GM06990 (cell line): ENCODE results near the gene OTOP3.

Experiments used
- DNase-seq: peaks from one replicate; pipeline ENCODE4 v3.0.0-alpha.2; 2011; ENCODE audit not compliant: insufficient read length; ENCODE audit errors: extremely low read depth
- H3K27me3 ChIP-seq: replicated peaks from 2 replicates; pipeline ENCODE4 v1.6.0; 2011; ENCODE audit warnings: low read length; ENCODE audit not compliant: control insufficient read depth, insufficient read depth
- H3K36me3 ChIP-seq: 2 replicates; pipeline ENCODE4 v1.5.1; 2011; ENCODE audit warnings: low read length; ENCODE audit not compliant: control insufficient read depth, insufficient read depth
- H3K4me3 ChIP-seq: replicated peaks from 2 replicates; pipeline ENCODE4 v1.5.1; 2011; ENCODE audit warnings: low read depth, mild to moderate bottlenecking, control low read depth, low read length
- CTCF ChIP-seq: IDR thresholded peaks from 2 replicates; pipeline ENCODE4 v1.5.1; 2011; ENCODE audit warnings: low read length, control low read depth, mild to moderate bottlenecking, inconsistent platforms; ENCODE audit not compliant: insufficient read depth, poor library complexity, severe bottlenecking

Gene OTOP3

DNA sequence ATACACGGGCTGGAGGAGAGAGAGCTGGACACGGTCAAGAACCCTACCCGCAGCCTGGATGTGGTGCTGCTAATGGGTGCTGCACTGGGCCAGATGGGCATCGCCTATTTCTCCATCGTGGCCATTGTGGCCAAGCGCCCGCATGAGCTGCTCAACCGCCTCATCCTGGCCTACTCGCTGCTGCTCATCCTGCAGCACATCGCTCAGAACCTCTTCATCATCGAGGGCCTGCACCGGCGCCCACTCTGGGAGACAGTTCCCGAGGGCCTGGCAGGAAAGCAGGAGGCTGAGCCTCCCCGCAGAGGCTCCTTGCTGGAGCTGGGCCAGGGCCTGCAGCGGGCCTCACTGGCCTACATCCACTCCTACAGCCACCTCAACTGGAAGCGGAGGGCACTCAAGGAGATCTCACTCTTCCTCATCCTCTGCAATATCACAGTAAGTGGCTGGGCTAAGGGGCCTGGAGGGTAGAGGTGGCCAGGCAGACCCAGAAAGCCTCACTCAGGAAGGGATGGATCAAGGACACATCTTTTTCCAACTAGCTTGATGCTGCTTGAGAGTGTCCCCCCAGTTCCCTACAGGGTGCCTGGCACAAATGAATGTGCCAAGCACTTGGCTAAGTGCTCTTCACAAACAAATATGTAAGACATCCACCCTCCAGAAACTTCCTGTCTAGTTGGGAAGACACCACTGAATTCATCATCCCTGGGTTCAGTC lies 11.5 kb downstream of the OTOP3 start:
- Histone ChIP-seq H3K36me3 (no peaks in the 10 kb centered on the region), H3K4me3 (no peak overlapping the region), H3K27me3 (no peaks in the 10 kb centered on the region)
- no peak for TF ChIP-seq CTCF
- no peak for DNase-seq

DNA sequence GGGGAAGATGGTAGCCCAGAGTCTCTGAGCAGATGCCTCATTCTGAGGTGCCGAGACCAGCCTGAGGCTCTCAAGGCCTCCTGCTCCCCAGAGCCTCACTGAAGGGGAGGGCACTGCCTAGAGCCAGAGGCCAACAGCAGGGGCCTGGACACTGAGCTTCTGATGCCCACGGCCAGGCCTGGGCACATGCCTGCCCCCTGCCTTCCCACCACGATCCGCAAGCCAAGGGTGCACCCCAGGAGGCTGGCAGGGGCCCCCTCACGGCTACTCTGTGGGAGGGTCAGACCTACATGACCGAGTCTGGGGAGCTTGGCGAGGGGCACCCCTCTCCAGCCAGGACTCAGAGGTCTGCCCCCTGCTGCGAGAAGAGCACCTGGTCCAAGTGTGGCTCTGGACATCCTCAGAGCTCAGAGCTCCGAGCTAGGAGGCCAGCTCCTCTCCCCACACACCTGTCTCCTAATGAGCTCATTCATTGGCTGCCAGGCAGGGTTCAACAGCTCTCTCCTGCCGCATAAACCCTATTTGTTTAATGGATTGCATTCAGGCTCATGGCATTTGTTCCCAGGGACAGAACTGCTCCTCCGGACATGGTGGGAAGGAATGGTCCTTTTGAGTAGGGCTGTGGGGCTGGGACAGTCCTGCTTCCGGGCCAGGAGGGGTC lies 13.9 kb downstream of the OTOP3 start:
- no peak for DNase-seq
- no peaks in the 10 kb centered on the region for H3K36me3 ChIP-seq
- no peak for TF ChIP-seq CTCF
- no peak overlapping the region for H3K4me3 ChIP-seq
- H3K27me3 ChIP-seq, result no peaks in the 10 kb centered on the region

GRCh38 chr17:74950207-74950606 lies 14.5 kb downstream of the OTOP3 start:
- Histone ChIP-seq H3K4me3 (no peak overlapping the region), H3K36me3 (no peaks in the 10 kb centered on the region), H3K27me3 (no peaks in the 10 kb centered on the region)
- no peak for TF ChIP-seq CTCF
- no peak for DNase-seq

GRCh38 chr17:74951065-74951464 lies 15.4 kb downstream of the OTOP3 start:
- Histone ChIP-seq H3K4me3 (no peak overlapping the region), H3K36me3 (no peaks in the 10 kb centered on the region), H3K27me3 (no peaks in the 10 kb centered on the region)
- TF ChIP-seq CTCF, result no peak
- DNase-seq, result no peak

DNA sequence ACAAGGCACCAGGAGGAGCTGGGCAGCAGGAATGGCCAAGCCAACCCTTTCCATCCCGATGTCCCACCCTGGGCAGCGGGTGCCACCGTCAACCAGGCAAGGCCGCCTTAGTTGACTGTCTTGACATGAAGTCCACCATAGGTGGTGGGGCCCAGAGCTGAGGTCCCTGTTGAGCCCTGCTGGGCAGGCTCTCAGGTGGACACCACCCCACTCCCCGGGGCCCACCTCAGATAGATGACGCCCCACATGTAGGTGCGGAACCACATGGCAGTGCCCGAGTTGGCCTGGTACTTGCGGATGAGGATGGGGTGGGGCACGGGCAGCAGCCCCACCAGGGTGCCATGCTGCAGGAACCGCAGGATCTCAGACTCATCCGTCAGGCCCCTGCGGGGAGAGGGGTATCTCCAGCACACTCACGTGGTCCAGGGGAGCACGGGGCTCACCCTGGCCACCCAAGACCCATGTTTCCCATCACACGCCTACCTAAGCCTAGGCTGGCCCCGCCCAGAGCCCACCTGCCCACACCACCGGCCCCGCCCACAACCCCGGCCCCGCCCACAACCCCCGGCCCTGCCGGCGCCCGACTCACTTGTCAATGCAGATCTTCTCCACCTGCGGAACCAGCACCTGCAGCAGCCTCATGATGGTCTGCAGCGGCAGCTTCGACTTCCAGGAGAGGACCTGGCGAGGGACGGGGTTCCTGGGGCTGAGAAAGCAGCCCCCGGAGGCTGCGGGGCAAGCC lies 16.2 kb downstream of the OTOP3 start:
- Histone ChIP-seq H3K36me3 (no peaks in the 10 kb centered on the region), H3K27me3 (no peaks in the 10 kb centered on the region), H3K4me3 (no peak overlapping the region)
- TF ChIP-seq CTCF, result no peak
- no peak for DNase-seq
